GM21360 (cell line): ENCODE results near the gene MTHFR.
A peak's percentile ranks its signal among the peaks of the same experiment; 100 is the strongest.

Source experiments
- ATAC-seq: cut with Tn5 transposase; IDR thresholded peaks from one replicate; pipeline ENCODE4 v1.9.1; 2021; ENCODE audit warnings: mild to moderate bottlenecking, moderate library complexity; ENCODE audit not compliant: unreplicated experiment

MTHFR gene

DNA sequence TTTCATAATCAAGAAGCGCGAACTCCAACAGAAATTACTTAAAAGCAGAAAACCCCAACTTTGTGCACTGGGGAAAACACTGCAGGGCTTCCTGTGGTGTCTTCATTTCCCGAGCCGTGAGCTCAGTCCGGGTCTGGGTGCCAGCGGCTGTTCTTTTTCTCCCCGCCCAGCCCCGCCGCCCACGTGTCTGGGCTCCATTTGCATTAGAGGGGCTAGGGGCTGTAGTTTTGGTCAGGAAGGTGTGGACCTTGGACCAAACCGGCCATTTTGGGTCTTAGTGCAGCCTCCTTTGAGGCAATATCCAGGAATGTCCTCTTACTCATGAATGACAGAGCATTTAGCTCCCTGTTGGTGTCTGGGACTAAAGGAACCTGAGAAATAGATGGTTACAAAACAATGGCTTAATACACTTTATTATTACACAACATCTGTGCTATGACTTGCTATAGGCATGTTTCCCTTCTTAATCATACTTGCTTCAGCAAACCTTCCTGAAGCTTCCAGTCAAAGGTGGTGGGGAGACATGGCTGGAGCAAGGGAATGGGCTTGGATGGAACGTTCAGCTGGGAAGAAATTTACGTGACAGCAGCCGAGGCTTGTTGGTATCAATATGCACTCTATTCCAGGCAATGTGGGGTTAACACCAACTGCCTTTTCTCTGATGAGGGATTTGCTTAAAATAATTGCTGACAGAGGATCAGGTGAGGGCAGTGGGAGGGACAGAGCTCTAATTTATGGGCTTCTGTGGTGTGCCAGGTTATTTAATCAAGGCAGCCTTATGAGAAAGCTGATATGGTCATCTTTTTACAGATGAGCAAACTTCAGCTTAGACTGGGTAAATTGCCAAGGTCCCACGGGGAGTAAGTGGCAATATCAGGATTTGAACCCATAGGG, 68.8 kb downstream of the MTHFR start:
- ATAC-seq = peak; percentile 34

DNA sequence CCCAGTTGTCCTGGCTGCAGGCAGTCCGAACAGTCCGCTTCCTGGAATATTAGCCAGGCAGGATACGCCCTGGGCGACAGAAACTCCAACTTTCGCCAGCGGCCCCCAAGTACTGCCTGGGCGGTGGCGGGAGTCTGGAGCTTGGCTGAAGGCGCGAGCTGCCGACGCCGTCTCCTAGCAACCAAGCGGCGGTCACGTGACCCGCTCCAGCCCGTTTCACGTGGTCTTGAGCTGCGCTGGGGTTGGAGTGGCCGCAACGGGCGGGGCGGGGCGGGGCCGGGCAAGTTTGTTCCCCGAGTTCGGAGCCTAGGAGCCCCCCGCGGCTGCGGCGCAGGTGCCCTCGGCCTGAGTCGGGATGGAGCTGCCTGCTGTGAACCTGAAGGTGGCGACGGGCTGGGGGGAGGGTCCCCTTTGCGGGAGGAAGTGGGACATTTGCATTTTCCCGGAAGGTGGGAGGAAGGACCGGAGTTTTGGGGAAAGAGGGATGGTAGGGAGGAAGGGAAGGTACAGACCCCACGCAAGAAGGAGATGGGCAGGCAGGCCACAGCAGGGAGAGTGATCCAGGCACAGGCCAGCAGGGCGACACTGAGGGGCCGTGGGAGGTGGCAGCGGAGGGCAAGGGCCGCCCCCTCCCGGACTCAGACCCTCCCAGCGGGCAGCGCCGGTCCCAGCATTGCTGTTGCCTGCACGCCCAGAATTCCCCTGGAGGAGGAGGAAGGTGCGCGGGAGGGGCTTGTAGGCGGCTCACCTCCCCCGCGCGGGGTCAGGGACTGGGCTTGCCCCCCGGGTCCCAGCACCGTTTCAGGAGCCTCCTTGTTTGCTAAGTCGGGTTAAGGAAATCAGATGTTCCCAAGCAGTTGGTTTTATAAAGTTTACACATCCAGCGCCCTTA, 69.7 kb downstream of the MTHFR start, which contains the start of gene AGTRAP:
AGTRAP (plus strand) TSS at position 283 of the 892 bp plus-strand sequence; CDS start at position 356, 73 bp downstream.
- ATAC-seq = peak; percentile 55
